HG03565 (cell line): ENCODE results near the gene ACTR2.
"Not testable (repeated sequence)": the region's sequence is repeated elsewhere in the genome, so short reads cannot be mapped to it uniquely, and the experiment has no call there.

Experiments
- ATAC-seq: cut with Tn5 transposase; IDR thresholded peaks from one replicate; pipeline ENCODE4 v1.9.1; 2021; ENCODE audit warnings: mild to moderate bottlenecking, moderate library complexity; ENCODE audit not compliant: unreplicated experiment

The ACTR2 gene

DNA sequence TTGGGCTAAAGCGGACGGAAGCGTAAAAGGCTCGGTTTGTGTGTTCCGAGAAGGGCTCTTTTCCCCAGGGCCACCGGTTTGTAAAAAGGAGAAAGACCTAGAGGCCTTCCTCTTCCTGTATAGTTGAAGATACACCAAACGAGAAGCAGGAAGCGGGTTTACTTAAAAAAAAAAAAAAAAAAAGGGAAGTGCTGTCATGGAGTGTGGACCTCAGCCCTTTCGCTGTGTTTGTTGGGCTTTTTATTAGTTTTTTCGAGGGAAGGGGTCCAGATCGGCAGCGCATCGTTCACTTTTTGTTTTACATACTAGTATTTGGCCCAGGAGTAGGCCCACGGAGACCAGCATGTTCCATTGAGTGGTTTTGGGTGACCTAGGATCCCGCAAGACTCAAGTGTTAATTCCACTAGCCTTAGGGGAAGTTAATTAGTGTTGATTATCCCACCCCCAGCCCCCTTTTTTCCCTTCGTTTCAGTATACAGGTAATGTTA lies 676 bp downstream of the ACTR2 start:
- ATAC-seq: no peak

DNA sequence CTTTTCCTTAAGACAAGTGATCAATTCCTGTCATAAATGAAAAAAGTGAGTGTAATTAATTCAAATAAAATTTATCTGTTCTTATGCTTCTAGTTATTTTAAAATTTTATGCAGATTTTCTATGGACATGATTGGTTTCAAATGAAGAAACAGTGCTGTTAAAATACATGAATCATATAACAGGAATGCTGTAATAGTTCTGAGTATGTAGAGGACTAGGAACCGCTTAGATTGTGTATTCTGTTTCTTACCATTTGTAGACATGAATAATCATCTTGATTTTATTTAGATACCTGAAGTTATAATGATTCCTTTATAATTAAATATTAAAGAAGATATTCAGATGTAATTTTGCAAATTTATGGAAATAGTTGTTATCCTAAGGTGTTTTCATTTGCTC lies 3.5 kb downstream of the ACTR2 start:
- no peak for ATAC-seq

DNA sequence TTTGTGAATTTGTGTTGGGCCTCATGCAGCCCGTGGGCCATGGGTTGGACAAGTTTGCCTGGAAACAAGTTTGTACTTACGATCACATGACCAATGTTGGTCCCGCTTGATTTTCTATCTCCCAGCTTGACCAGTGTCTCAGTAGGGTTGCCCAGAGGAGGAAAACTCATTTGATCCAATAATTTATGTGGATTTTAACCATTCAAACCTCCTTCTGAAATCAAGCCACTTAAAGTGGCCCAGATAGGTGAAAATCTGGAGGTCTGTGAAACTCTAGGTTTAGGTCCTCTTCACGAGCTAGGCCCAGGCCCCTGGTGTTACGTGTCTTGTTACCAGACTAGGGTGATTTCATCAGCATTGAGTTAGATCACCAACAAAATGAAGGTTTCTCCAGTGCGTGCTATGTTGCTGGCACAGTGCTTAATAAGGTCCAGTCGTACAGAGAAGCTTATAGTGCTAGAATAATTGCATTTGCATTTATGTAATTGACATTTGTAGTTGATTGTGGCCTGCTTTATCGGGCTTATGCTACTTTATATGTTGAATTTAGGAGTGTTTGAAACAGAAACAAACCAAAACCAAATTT lies 4.4 kb downstream of the ACTR2 start:
- no peak for ATAC-seq

GRCh38 chr2:65232636-65233035 lies 5.0 kb downstream of the ACTR2 start:
- no peak for ATAC-seq

GRCh38 chr2:65240657-65241056 lies 13.0 kb downstream of the ACTR2 start:
- ATAC-seq: no peak

DNA sequence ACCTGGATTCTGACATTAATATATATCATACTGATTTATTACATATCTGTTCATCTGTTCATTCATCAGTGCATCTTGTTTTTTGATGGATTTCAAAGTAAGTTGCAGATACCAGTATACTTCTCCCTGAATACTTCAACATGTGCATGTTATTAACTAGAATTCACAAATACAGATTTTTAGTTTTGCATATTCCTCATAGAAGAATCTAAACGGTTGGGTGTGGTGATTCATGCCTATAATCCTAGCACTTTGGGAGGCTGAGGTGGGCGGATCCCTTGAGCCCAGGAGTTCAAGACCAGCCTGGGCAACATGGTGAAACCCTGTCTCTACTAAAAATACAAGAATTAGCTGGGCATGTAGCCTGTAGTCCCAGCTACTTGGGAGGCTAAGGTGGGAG lies 16.8 kb downstream of the ACTR2 start:
- not testable (repeated sequence) for ATAC-seq

- no peak for ATAC-seq
These were observed 25.0 kb downstream of the ACTR2 start for GRCh38 chr2:65252640-65253039.

- ATAC-seq: no peak
These were observed 27.7 kb downstream of the ACTR2 start for GRCh38 chr2:65255356-65255755.

DNA sequence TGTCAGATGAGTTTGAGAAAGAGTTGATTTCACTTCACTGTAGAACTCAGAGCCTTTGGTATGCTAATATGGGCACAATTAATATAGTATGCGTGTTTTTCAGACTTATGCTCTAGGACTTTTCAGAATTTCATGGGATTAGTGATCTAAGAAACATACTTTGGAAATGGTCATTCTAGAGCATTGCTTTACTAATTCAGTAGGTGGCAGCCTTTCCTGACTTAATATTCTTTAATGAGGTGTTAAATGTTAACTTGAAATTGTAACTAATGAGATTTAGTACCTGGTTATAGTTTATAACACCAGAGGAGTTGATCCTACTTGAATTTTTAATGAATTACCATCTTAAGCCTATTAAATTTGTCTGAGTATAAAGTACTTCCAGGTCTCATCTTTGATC lies 28.4 kb downstream of the ACTR2 start:
- ATAC-seq: no peak

DNA sequence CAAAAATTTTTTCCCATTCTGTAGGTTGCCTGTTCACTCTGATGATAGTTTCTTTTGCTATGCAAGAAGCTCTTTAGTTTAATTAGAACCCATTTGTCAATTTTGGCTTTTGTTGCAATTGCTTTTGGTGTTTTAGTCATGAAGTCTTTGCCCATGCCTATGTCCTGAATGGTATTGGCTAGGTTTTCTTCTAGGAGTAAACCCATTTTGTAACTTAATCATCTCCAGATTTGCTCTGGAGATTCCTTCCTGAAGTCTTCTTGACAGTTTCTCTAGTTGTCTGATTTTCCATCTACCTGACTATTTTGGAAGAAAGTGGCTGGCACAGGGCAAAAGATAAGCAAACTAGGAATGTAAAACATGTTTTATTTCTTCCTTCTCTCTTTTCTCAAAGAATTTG lies 30.2 kb downstream of the ACTR2 start:
- not testable (repeated sequence) for ATAC-seq

DNA sequence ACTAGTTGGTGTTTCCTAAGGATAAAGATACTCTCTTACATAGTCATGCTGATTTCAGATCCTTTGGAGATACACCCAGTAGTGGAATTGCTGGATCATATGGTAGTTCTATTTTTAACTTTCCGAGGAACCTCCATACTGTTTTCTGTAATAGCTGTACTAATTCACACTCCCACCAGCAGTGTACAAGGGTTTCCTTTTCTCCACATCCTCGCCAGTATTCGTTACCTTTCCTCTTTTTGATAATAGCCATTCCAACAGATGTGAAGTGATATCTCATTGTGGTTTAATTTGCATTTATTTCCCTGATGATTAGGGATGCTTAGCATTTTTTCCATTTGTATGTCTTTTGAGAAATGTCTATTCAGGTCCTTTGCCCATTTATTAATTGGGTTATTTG lies 34.0 kb downstream of the ACTR2 start:
- no peak for ATAC-seq

GRCh38 chr2:65263262-65263661 lies 35.6 kb downstream of the ACTR2 start:
- no peak for ATAC-seq

GRCh38 chr2:65263986-65264385 lies 36.4 kb downstream of the ACTR2 start:
- no peak for ATAC-seq

- no peak for ATAC-seq
These were observed 37.4 kb downstream of the ACTR2 start for GRCh38 chr2:65264821-65265670.

GRCh38 chr2:65265671-65266045 lies 38.0 kb downstream of the ACTR2 start:
- no peak for ATAC-seq

GRCh38 chr2:65267008-65267407 lies 39.4 kb downstream of the ACTR2 start:
- no peak for ATAC-seq

GRCh38 chr2:65268957-65269356 lies 41.3 kb downstream of the ACTR2 start:
- no peak for ATAC-seq

DNA sequence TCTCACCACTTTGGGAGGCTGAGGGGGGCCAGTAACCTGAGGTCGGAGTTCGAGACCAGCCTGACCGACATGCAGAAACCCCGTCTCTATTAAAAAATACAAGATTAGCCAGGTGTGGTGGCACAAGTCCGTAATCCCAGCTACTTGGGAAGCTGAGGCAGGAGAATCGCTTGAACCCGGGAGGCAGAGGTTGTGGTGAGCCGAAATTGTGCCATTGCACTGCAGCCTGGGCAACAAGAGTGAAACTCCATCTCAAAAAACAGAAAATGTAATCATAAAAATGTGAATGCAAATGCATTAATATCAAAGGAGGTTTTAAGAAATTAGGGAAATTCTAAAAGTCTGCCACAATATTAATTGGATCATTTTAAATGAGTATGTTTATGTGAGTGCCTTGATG lies 45.7 kb downstream of the ACTR2 start:
- no peak for ATAC-seq

DNA sequence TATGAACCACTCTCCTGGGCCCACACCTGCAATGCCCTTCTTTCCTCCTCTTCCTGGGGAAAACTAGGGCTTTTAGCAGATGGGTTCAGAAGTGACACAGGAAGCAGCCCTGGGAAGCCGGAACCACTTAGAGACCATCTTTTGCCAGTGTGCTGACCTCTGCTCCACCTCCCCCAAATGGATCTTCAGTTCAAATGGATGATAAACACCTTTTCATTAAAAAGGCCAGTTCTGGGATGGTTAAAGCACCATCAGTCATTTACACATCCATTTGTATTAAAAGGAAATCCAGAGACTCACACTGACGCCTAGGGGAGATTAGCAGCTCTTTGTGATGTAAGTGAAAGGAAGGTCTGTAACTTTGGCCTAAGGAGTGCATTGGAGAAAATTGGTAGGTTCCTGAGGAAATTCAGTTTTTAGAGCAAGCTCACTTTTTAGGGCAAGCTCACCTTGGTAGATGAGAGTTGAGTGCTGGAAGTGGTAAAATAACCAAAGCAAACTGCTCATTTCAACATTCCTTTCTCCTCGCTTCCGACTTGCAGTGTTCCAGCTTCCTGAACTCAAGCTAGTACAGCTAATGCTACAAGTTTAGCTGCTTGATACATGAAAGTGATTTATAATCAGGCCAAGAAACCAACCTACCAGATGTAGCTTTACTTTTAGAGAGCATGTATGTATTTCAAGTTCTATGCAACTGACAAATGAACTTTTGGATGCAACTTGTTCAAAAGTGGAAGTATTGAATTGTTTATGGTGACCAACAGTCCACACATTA lies 47.7 kb downstream of the ACTR2 start:
- ATAC-seq: no peak

GRCh38 chr2:65276609-65277008 lies 49.0 kb downstream of the ACTR2 start:
- no peak for ATAC-seq

DNA sequence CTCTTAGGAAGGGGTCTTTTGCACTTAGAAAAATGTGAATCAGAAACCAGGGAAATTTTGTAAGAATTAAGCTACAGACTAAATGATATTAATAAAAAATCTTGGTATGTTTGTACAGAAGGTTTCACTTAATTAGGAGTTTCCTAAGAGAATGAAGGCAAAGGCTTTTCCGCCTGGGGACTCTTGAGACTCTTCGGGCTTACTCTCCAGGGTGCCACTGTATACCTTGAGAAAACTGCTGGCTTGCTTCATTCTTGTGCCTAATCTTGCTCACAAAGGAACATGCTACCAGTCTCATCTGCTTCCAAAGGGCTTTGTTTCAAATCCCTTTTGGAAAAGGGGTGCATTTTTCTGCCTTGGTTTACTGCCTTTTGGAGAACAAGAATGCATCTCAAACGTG lies 49.5 kb downstream of the ACTR2 start:
- ATAC-seq: no peak
